Measurements from ENCODE around the gene PANX1.

DNA sequence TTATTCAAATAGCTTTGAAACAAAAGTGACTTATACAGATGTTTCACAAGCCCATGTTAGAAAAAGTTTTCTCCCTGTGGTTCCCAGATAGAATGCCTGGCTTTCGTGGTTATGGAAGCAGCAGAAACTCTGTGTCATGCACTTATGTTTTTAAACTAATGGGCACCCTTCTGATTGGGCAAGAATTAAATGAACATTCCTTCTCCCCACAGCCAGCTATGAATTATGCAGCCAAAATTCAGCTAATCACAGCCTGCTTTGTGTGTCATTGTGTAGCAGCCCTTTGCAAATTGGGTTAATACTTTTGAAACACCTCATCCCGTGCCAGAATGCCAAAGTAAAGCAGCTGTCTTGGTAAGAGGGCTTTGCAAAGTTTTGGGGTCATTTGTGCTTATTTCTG is 46.9 kb downstream of the PANX1 start:
- TF ChIP-seq, protein P1, sequence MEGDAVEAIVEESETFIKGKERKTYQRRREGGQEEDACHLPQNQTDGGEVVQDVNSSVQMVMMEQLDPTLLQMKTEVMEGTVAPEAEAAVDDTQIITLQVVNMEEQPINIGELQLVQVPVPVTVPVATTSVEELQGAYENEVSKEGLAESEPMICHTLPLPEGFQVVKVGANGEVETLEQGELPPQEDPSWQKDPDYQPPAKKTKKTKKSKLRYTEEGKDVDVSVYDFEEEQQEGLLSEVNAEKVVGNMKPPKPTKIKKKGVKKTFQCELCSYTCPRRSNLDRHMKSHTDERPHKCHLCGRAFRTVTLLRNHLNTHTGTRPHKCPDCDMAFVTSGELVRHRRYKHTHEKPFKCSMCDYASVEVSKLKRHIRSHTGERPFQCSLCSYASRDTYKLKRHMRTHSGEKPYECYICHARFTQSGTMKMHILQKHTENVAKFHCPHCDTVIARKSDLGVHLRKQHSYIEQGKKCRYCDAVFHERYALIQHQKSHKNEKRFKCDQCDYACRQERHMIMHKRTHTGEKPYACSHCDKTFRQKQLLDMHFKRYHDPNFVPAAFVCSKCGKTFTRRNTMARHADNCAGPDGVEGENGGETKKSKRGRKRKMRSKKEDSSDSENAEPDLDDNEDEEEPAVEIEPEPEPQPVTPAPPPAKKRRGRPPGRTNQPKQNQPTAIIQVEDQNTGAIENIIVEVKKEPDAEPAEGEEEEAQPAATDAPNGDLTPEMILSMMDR (IDR thresholded peaks at IDR 0.05; ENCODE audit: low read depth, low read length, poor library complexity, severe bottlenecking): no peak
- no peak for TF ChIP-seq EZH2phosphoT487 (IDR thresholded peaks at IDR 0.05; ENCODE audit: borderline replicate concordance, low read length)

Measured in DOHH2 (cell line).